Epithelial cell of prostate (primary cell): ENCODE data around the gene ATF7.

Experiments used
- DNase-seq: peaks from one replicate; pipeline ENCODE4 v3.0.0-alpha.2; 2011; ENCODE audit warnings: low read depth, low spot score
- H3K27ac ChIP-seq: fragments of 450-650 bp; 2 replicates; pipeline ENCODE4 v1.5.1; 2017; ENCODE audit warnings: mild to moderate bottlenecking

The ATF7 gene

DNA sequence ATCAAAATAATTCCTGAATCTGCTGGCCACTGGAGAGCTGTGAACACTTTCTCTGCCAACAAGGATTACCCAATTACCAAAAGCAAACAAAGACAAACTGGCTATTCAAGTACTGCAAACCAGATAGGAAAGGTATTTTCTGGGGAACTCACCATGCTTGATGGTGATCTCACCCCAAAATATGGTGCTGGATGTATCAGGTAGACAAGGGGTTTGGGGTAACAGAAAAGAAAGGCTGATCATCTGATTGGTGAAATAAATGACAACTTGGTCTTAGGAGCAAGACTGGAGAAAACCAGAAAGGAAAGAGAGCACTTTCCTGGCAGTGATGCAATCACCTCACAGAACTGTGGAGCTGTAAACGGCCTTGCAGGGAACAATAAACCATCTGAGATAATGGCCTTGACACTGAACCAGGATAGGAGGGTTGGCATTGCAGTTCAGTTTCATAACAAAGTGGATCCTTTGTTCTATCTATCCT, 87.9 kb downstream of the ATF7 start:
- peak overlapping the region; percentile 63 for H3K27ac ChIP-seq
- no peak for DNase-seq

DNA sequence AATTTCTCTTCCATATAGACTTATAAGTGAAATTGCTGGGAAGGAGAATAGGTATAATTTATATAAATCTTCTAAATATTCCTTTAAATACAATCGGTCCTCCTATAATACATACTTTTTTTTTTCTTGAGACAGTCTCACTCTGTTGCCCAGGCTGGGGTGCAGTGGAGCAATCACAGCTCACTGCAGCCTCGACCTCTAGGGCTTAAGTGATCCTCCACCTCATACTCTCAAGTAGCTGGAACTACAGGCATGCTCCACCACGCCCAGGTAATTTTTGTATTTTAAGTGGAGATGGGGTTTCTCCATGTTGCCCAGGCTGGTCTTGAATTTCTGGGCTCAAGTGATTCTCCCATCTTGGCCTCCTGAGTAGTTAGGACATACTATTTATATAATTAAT, 89.2 kb downstream of the ATF7 start:
- no peak overlapping the region for H3K27ac ChIP-seq
- DNase-seq: no peak

DNA sequence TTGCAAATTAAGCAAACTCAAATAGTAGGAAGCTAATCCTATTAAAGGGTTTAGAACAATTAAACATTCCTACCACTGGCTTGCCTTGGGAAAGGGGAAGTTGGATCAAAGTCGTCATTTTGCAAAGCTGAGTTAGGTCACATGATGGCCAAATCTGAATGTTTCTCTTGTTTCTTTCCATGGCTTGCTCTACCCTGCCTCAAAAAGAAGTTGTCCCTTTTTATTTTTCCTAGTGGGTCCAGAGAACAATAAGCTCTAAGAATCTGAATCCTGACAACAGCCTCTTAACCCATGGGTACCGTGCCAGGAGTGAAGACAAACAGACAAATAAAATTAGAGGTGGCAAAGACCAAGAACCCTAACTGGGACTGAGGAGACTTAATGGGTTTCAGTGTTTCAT, 92.7 kb downstream of the ATF7 start:
- no peak overlapping the region for H3K27ac ChIP-seq
- no peak for DNase-seq

- H3K27ac ChIP-seq: no peak overlapping the region
These were observed 93.4 kb downstream of the ATF7 start for GRCh38 chr12:53532524-53533445.

GRCh38 chr12:53532021-53532420, 94.2 kb downstream of the ATF7 start:
- no peak for DNase-seq

More at GRCh38 chr12:53532524-53533445, 93.4 kb downstream of the ATF7 start:
- DNase-seq: no peak

DNA sequence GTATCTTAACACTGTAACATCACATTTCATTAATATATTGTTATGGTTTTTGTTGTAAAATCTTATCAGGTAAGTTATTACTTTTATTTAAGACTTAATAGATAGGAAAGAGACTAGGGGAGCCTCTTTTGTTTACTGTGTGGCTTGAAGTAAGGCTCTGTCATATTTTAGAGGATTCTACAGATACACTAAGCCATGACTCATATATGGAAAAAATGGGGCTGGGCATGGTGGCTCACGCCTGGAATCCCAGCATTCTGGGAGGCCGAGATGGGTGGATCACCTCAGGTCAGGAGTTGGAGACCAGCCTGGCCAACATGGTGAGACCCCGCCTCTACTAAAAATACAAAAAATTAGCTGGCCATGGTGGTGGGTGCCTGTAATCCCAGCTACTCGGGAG, 95.3 kb downstream of the ATF7 start:
- DNase-seq: no peak
- peak overlapping the region; percentile 48 for H3K27ac ChIP-seq

More at GRCh38 chr12:53532021-53532420, 94.2 kb downstream of the ATF7 start:
- H3K27ac ChIP-seq: no peak overlapping the region

DNA sequence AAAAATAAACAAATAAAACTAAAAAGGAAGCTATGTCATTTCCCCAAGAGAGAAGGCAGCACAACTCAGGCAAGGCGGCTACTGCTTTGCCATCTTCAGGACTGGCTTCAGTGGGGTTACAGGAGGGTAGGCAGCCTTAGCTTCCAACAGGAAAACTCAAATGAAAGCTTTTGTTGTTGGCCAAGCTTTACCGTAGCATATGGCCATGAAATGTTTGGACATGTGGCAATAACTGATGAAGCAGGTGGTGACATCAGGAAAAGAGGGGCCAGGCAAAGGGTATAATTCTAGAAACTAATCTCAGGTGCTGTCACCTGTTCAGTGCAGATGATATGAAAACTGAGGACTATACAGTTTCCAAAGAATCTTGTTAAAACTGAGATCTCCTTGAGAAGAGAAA, 96.1 kb downstream of the ATF7 start:
- DNase-seq: no peak
- no peak overlapping the region for H3K27ac ChIP-seq

- no peak for DNase-seq
- H3K27ac ChIP-seq: no peak overlapping the region
These were observed 101.7 kb downstream of the ATF7 start for GRCh38 chr12:53524476-53524875.

- DNase-seq: no peak
- no peak overlapping the region for H3K27ac ChIP-seq
These were observed 103.1 kb downstream of the ATF7 start for GRCh38 chr12:53523131-53523530.

DNA sequence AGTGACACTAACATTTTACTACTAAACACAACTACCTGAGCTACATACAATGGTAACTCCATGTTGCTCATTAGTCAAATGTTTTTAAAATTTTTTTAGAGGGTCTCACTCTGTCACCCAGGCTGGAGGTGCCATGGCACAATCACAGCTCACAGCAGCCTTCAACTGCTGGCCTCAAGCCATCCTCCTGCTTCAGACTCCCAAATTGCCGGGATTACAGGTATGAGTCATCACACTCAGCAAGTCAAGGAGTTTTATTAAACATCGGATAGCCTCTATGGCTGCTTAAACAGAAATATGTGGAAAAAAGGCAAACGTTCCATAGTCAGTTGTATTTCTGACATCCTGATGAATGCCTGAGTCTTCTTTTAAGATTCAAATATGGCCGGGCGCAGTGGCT, 107.8 kb downstream of the ATF7 start:
- DNase-seq: no peak

DNA sequence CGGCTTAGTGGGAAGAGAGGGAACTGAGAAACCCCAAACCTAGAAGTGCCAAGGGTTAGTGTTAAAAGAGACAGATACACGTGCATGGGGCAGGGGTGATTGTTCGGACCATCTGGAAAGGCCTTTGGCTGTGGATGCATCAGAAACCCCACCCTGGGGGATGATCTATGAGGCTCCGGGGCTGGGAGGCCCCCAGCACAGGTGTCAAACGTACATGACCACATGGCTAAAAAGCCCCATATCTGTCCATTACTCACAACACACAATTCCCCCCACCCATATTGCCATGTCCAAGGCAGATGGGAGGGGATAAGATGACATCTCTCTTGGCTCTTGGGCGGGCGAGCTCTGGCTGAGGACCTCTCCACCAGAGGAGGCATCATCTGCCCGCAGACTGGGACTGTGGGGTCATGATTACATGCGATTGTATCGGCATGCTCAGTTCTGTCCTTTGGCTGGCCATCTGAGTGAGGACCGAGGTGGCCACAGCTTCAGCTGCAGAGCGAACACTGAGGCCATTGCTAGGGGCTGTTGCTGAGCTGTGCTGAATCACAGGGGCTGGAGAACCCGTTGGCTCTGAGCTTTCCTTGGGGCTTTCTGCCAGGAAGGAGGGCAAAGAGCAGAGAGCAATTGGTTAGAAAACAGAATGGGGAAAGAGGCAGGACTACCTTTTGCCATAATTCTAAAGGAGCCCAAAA, 109.3 kb downstream of the ATF7 start:
- no peak for DNase-seq

More for the DNA sequence above, 107.8 kb downstream of the ATF7 start:
- no peak overlapping the region for H3K27ac ChIP-seq

GRCh38 chr12:53515291-53515680, 110.9 kb downstream of the ATF7 start:
- no peak for DNase-seq
- no peak overlapping the region for H3K27ac ChIP-seq

More for the DNA sequence above, 109.3 kb downstream of the ATF7 start:
- H3K27ac ChIP-seq: no peak overlapping the region

DNA sequence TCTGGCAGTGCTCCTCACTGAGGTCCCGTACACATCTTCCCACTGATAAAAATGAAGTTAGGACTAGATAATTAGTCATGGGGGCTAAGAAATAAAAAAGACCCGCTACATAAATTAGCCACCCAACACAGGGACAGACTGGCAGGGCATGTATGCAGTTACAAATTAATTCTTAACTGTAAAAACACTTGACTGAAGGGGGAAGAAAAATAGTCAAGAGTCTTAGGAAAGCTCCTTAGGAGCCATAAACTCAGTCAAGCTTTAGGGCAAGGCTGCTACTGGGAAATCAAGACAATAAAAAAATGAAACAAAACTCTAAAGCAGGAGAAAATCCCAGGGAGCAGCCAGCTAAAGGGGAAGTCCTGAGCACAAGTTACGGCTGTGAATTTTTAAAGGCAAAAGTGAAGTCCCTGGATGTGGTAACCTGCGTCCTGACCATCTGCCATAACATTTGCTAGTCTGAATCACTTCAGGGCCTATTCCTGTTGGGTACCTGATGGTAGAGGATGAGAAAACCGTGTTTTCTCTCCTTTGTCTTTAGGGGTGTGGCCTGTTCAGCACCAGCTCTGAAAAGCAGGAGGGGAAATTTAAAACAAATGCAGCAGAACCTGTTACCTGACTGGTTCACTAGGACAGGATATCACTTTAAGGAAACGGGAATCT, 111.4 kb downstream of the ATF7 start:
- H3K27ac ChIP-seq: no peak overlapping the region

GRCh38 chr12:53513712-53514410, 112.3 kb downstream of the ATF7 start:
- no peak for DNase-seq

More for the DNA sequence above, 111.4 kb downstream of the ATF7 start:
- DNase-seq: no peak

DNA sequence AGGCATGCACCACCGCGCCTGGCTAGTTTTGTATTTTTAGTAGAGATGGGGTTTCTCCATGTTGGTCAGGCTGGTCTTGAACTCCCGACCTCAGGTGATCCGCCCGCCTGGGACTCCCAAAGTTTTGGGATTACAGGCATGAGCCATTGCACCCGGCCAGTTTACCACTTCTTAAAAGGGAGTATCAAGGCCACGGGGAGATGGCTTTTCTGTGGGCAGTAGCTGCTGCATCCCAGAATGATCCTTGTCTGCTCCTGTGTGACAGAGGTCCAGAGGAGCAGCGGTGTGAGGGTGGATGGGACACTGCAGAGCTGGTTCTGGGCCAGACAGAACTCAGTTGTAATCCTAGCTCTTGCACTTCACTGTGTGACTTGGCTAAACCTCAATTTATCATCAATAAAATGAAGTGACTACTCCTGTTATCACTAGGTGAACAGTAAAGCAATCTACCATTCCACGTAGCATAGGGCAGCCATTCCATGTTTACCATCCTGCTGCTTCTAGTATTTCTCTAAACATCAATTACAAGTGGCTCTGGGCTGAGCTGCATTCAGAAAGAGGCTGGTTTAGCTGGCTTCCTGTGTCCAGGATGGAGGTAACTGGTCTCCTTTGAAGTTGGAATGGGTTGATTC, 115.9 kb downstream of the ATF7 start:
- DNase-seq: no peak
- H3K27ac ChIP-seq: no peak overlapping the region

More at GRCh38 chr12:53513712-53514410, 112.3 kb downstream of the ATF7 start:
- H3K27ac ChIP-seq: no peak overlapping the region

DNA sequence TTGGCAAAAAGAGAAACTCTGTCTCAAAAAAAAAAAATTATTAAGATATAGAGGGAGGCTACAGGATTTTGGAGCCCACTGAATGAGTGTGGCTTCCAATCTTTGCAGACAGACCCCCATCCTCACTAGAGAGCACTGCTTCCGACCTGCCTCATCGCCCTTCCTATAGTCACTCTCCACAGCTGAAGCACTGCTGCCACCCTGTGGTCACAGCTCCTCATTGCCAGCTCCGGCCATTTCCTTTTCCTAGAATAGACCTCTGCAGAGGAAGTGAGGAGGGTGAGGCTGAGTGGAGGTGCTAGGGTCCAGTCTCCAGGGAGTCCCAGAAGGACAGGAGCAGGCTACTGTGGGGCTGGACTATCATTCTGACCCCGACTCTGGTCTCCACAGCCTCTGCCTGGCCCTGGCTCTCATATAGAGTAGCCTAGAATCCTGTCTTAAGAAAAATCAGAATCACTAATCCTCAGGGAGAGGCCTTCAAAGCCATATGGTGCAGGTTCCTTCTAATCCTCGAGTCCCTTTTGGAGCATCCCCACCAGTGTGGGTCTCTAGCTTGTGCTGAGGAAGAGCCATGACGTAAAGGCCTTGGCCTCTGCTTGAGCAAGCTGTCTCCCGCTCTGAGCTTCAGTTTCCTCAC, 117.5 kb downstream of the ATF7 start:
- peak overlapping the region; percentile 1 for H3K27ac ChIP-seq
- no peak for DNase-seq

- no peak for DNase-seq
- no peak overlapping the region for H3K27ac ChIP-seq
These were observed 118.6 kb downstream of the ATF7 start for GRCh38 chr12:53507603-53507885.

DNA sequence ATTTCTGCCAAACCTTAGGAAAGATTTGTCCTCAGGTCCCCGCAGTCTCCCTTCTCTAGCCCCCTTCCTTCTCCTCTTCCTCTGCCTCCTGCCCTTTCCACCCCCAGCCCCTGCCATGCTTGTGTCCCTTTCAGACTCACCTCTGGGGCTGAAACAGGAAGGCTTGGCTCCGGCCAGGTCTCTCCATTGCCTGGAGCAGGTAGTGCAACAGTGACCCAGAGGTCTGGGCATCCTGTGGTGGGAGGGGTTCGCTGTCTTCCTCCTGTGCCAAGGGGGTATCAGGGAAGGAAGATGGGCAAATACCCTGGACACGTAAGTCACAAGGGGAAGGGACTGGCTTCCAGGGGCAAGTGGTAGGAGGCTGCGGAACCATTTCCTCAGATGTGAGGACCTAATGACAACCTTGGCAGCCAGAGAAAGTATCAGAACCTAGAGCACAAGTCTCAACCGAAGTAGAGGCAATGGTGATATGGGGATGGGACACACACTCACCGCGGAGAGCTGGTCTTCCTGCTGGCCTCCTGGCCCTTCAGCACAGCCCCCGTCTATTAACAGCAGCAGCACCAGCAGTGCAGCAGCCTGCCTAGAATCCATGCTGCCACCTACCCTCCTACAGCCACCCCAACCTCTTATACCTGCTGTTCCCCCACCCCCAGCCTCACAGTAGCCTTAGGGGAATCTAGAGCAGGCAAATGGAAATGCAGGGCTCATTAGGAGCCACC, 119.1 kb downstream of the ATF7 start, which contains the start of gene NPFF:
NPFF (minus strand) TSS at position 604 of the 722 bp plus-strand sequence; CDS start at position 594, 10 bp downstream.
- no peak for DNase-seq
- H3K27ac ChIP-seq: no peak within 1 kb of the TSS

DNA sequence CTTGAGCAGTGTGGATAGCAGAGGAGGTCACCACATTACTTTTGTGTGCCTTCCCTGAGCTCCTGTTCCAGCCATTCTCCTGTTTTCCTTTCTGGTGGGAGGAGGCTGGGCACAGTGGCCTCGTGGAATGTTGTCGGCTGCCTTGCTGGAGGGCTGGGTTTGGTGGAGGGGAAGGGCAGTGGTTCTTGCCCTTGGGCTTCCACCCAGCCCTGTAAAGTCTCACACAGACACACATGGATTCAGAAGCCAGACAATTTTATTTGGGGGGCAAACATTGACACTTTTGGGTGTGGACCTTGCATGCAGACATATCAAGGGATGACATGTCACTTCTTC, 119.8 kb downstream of the ATF7 start:
- no peak for DNase-seq
- no peak overlapping the region for H3K27ac ChIP-seq
